Stimulated activated CD4-positive, alpha-beta T cell treated with anti-CD3 and anti-CD28 coated beads, Interleukin-4, amount 100 ng/mL, for 48 hours (primary cell): ENCODE data around the gene NBAS.
"Not testable (repeated sequence)": the region's sequence is repeated elsewhere in the genome, so short reads cannot be mapped to it uniquely, and the experiment has no call there.

Experiments
- DNase-seq, 2 donors: peaks; one replicate each; pipeline ENCODE4 v3.0.0-alpha.2; 2020; ENCODE audit warnings: low read depth in 2 of 2

NBAS gene

GRCh38 chr2:15460112-15460620 lies 101.0 kb downstream of the NBAS start:
- no peak for DNase-seq

GRCh38 chr2:15458277-15458676 lies 102.9 kb downstream of the NBAS start:
- no peak for DNase-seq

DNA sequence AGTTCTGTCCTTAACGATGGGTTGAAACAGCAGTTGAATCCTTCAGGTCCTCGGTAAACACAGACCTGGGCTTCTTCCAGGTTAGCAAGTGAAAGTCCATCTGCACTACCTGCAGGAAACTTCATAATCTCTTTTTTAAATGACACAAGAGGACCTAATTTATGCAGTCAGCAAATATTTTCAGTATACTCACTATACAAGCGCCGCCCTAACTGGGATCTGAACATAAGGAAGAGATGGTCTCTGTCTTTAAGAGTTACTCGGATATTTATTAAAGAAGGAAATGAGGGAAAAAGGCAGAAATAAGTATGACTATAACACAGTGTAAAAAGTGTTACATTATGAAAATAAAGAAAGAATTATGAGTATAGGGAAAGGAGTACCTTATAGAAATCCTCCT lies 103.3 kb downstream of the NBAS start:
- DNase-seq: no peak

GRCh38 chr2:15456352-15456751 lies 104.8 kb downstream of the NBAS start:
- DNase-seq: no peak

DNA sequence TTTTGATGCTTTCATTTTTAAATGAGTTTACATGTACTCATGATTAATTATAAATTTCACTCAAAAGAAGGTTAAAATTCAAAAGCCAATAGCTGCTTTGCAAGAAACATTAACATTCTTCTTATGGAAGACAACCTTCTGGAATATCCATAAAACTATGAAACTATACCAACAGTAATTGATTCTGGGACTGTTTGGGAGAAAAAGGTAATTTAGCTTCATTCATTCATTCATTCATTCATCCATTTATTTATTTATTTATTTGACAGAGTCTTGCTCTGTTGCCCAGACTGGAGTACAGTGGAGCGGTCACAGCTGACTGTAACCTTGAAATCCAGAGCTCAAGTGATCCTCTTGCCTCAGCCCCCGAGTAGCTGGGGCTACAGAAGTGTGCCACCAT lies 110.3 kb downstream of the NBAS start:
- DNase-seq: no peak

DNA sequence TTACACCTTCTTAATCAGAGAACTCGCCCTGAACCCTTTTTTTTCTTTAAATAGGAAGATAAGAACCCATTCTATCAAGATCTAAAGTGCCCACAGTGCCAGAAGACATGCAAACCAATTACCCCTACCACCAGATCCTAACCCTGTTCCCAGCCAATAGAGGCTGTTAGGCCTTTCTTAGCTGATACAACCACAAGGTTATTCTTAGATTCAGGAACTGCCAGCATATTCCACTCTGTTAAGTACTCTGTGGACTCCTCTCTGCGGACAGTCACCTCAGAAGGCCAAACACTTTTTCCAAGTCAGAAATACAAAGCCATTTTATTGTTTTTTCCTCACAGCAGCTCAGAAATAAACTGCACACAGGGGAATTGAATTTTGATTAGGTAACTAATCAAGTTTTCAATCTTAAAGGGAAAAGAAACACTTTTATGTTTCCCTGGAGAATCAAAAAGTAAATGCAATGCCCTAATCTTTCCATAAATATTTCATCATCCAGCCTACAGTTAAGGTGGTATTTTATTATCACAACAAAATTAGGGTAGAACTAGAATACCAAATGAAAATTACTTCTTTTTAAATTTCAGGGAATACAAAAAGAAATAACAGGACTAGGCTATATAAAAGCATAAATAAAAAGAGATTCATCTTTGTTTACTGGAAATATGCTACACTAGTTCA lies 111.4 kb downstream of the NBAS start:
- no peak for DNase-seq

GRCh38 chr2:15448250-15448839 lies 112.8 kb downstream of the NBAS start:
- no peak for DNase-seq

DNA sequence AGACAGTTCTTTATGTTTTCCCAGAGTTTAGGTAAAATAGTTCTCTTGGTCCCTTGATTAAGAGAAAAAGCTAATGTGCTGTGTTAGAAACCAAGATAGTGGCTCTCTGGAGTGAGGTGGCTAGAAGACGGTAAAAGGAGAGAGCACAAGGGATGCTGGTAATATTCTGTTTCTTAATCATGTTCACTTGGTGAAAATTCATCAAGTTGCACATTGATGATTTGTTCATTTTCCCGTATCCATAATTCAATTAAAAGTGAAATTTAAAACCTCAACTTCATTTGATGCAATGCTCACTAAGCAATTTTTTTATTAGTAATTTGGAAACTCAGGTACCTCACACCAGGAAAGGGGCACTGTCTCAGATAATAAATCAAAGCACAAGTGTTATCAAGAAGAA lies 113.8 kb downstream of the NBAS start:
- no peak for DNase-seq

DNA sequence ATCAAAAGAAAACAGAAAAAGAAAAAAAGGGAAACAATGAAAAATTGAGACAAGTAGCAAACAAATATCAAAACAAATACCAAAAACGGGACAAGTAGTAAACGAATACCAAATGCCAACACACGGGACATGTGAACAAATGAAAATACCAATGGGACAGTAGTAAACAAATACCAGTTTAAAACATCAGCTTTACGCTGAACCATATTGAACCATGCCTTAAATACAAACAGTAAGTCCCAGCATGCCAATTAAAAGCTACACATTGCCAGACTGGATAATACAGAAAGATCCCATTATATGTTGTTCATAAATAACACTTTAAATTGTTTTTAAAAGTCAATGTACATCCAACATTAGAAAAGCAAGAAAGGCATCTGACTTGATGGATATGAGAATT lies 114.2 kb downstream of the NBAS start:
- DNase-seq: no peak

GRCh38 chr2:15445891-15446562 lies 115.1 kb downstream of the NBAS start:
- no peak for DNase-seq

DNA sequence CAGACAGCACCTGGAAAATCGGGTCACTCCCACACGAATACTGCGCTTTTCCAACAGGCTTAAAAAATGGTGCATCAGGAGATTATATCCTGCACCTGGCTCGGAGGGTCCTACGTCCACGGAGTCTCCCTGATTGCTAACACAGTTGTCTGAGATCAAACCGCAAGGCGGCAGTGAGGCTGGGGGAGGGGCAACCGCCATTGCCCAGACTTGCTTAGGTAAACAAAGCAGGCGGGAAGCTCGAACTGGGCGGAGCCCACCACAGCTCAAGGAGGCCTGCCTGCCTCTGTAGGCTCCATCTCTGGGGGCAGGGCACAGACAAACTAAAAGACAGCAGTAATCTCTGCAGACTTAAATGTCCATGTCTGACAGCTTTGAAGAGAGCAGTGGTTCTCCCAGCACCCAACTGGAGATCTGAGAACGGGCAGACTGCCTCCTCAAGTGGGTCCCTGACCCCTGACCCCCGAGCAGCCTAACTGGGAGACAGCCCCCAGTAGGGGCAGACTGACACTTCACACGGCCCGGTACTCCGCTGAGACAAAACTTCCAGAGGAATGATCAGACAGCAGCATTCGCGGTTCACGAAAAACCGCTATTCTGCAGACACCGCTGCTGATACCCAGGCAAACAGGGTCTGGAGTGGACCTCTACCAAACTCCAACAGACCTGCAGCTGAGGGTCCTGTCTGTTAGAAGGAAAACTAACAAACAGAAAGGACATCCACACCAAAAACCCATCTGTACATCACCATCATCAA lies 121.2 kb downstream of the NBAS start:
- not testable (repeated sequence) for DNase-seq

DNA sequence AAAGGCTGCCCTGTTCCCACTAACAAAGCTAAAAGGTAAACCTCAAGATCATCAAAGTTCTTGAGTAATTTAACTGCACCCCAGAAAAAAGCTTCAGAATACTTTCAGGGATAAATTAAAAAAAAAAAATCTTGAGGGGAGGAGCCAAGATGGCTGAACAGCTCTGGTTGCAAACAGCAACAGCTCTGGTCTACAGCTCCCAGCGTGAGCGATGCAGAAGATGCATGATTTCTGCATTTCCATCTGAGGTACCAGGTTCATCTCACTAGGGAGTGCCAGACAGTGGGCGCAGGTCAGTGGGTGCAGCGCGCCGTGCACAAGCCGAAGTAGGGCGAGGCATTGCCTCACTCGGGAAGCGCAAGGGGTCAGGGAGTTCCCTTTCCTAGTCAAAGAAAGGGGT lies 121.8 kb downstream of the NBAS start:
- DNase-seq: not testable (repeated sequence)

DNA sequence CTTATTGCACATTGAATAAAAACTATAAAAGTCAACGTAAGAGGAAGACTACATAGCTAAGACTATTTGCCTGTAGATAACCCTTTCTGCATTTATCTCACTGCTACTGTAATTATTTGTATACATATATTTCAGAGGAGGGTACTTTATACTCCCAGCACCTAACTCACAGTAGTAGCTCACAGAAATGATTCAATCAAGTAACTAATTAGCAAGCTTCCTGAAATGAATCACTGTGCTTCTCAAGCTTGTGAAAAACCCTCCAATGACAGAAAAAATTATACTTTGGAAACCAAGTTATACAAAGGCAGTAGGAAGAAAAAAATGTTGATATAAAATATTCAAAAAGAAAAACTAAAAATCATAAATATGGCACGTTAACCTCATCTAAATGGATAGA lies 124.9 kb downstream of the NBAS start:
- DNase-seq: no peak

DNA sequence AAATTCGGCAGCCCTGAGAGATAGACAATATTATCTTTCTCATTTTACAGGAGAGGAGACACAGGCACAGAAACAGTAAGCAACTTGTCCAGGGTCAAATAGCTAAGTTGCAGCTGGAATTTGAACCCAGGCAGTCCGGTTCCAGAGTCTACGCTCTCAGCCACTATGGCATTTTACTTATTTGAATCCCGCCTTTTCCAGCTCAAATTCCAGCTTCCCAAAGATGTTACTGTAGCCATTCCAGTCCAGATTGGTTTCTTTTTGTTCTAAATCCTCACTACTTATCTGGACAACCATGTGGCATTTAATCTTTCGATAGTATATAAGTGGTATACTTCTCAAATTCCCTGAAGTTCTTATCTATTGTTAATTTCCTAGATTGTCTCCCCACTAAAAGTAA lies 125.7 kb downstream of the NBAS start:
- DNase-seq: no peak

GRCh38 chr2:15432642-15433256 lies 128.4 kb downstream of the NBAS start:
- DNase-seq: no peak

- DNase-seq: no peak
Observed at GRCh38 chr2:15429032-15429431, 132.1 kb downstream of the NBAS start.

DNA sequence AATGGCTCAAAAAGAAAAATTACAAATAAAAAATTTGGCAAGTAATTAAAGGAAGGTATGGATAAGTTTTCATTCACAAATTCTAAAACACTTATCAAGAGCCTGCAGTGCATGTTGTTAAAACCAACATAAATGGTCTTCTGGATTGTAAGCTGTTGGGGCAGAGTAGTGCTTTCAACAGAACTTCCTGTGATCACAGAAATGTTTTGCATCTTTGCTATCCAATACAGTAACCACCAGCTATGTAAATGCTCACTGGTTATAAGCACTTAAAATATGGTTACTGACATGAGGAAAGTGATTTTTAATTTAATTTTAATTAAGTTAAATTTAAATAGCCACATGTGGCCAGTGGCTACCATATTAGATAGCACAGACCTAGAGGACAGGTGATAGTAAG lies 133.1 kb downstream of the NBAS start:
- no peak for DNase-seq

DNA sequence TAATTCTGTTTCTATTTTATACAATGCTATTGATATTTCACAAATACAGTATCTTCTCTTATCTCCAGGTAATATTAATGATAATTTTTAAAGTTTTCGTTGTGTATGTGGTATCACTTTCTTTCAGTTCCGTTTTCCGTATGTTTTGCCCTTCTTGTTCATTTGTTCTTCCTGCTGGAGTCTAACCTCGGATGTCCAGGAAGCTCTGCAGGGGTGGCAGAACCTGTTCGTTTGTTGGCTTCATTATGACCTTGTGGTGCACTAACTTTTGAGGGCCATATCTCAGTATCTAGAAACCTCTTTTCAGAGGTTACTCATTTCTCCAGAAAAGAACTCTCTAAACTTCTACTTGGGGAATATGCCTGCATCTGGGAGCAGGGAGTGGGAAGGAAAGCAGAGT lies 134.5 kb downstream of the NBAS start:
- no peak for DNase-seq

- no peak for DNase-seq
Observed at GRCh38 chr2:15425712-15426111, 135.4 kb downstream of the NBAS start.

DNA sequence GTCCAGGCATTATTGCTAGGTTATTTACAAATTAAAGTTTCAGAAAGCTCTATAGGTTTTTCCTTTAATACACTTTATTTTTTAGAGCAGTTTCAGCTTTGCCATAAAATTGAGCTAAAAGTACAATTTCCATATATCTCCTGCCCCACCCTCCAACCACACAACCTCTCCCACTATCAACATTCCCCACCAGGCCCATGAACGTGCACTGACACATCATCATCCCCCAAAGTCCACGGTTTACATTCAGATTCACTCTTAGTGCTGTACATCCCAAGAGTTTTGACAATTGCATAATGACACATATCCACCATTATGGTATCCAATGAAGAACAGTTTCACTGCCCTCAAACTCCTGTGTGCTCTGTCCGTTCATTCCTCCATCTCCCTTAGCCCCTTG lies 139.4 kb downstream of the NBAS start:
- DNase-seq: no peak

GRCh38 chr2:15415748-15416147 lies 145.4 kb downstream of the NBAS start:
- DNase-seq: no peak

DNA sequence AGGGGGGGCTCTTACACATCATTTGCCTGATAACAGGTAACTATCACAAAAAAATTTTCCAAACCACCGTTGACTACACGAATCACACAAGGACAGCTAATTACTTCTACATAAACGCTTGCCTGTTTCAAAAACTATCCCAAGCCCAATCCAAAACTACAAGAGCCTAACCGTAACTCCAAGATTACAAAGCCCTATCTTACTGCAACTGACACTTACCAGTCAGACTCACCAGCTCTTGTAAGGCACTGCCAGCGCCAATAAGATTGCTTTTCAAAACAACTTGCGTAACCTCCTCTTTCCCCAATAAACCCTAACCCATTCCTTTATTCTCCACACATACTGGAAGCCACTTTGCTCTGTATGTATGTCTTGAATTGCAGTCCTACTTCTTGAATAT lies 148.4 kb downstream of the NBAS start:
- DNase-seq: no peak
